Heart left ventricle (tissue), 16 donors: Measurements from ENCODE around the gene ACTA1. TPM values are rescaled to one million over a fixed set of nuclear protein-coding genes. Genes with fewer than 3 reads are reported as not detected.

ENCODE experiments used
- ATAC-seq, 4 donors: fragments of 200-7000 bp; cut with Tn5 transposase; one replicate each; pipeline ENCODE4 v1.9.1; 2020 to 2022; ENCODE audit warnings: moderate library complexity in 4 of 4, mild to moderate bottlenecking in 3 of 4, moderate number of reproducible peaks in 1 of 4
- DNase-seq, 5 donors: peaks; one replicate each; pipeline ENCODE4 v3.0.0-alpha.2; 2020
- H3K27ac ChIP-seq, 12 donors: fragments of 200-600 bp; sonication (generic) in 4 of 12; one replicate each; pipeline versions ENCODE4 v1.5.0 to v1.8.0; 2016 to 2022; ENCODE audit warnings: mild to moderate bottlenecking in 2 of 12
- H3K27me3 ChIP-seq, 9 donors: fragments of 200-600 bp; sonication (generic) in 2 of 9; one replicate each; pipeline versions ENCODE4 v1.5.1 to v1.8.0; 2016 to 2022; ENCODE audit warnings: mild to moderate bottlenecking in 3 of 9
- H3K36me3 ChIP-seq, 9 donors: fragments of 200-600 bp; sonication (generic) in 2 of 9; one replicate each; pipeline versions ENCODE4 v1.5.0 to v1.8.0; 2018 to 2022; ENCODE audit warnings: mild to moderate bottlenecking in 2 of 9
- H3K4me1 ChIP-seq, 12 donors: fragments of 200-600 bp; sonication (generic) in 4 of 12; one replicate each; pipeline versions ENCODE4 v1.5.0 to v1.8.0; 2016 to 2022; ENCODE audit warnings: mild to moderate bottlenecking in 3 of 12
- H3K4me3 ChIP-seq, 12 donors: fragments of 200-600 bp; sonication (generic) in 4 of 12; one replicate each; pipeline versions ENCODE4 v1.5.0 to v1.8.0; 2017 to 2022; ENCODE audit warnings: mild to moderate bottlenecking in 9 of 12, moderate library complexity in 4 of 12
- H3K9me3 ChIP-seq, 12 donors: fragments of 200-600 bp; sonication (generic) in 4 of 12; one replicate each; pipeline versions ENCODE4 v1.5.0 to v1.8.0; 2016 to 2022; ENCODE audit warnings: mild to moderate bottlenecking in 1 of 12
- CTCF ChIP-seq, 12 donors: fragments of 200-600 bp; sonication (generic) in 4 of 12; IDR thresholded peaks; one replicate each; pipeline versions ENCODE4 v1.5.0 to v1.8.0; 2018 to 2022; ENCODE audit warnings: antibody characterized with exemption in 12 of 12, mild to moderate bottlenecking in 5 of 12
- POLR2A ChIP-seq, 2 donors: fragments of 450-650 bp; IDR thresholded peaks; one replicate each; pipeline ENCODE4 v1.6.1; 2017; ENCODE audit warnings: antibody characterized with exemption in 2 of 2, mild to moderate bottlenecking in 2 of 2, moderate library complexity in 2 of 2
- WGBS, 4 donors: extraction: QIAGEN DNeasy Blood & Tissue Kit in 2 of 4; methylation state at CpG; one replicate each; pipeline versions ENCODE4 v1.1.5 to v1.1.7; 2013 to 2018; 5-methylcytosine and 5-hydroxymethylcytosine counted together
- intact Hi-C, 10 donors: fragments of 100-400 bp; cut with DNase I; formaldehyde crosslinking; loops; one replicate each; pipeline versions ENCODE4 v1.11.1 to v1.14.2; 2022
- polyA plus RNA-seq, 2 donors: library from polyadenylated mRNA; stranded (reverse); fragments of 200-250 nt; gene quantifications; one replicate each; pipeline ENCODE4 v1.2.3, GENCODE V29; 2013
- total RNA-seq, 9 donors: library from RNA; depleted of rRNA in 2 of 9; stranded (reverse); fragments of >200 nt in 2 of 9; fragmentation: NEBNext Ultra II Directional in 3 of 9; extraction: Animal tissue kit (Norgen Biotek cat#: 25700) in 3 of 9; gene quantifications; one replicate each; pipeline versions ENCODE4 v1.1.0 to v1.2.4, GENCODE V29; 2016 to 2023
- donor health status: ischemic (EF 13 %, LVEDD 7.1; RV severe dilation, severe dysfunction).
- donor health status: healthy with polysubstance abuse.
- donor health status: DM: no; HTN: yes; CAD: no.
- donor health status: DM: no; HTN: no; CAD: no.
- donor health status: ischemic (EF 25% LVEDD 6.9; RV normal size, moderate dysfunction).
- donor health status: ischemic (EF 25% LVEDD 5.7; RV mildly dilated, moderate dysfunction).
- donor health status: healthy.
- donor health status: DM: yes; HTN: yes; CAD: no.
- donor health status: ischemic (EF 35%, LVEDD 5.7; RV mildly dilated, moderate dysfunction).
- donor health status: nonischemic (EF 11% LVEDD 7.7; RV severe dilation, severe dysfunction).
- donor health status: DM: yes; HTN: yes; CAD: no.
- donor health status: PGD.
- donor health status: ischemic (EF 29% LVEDD 5.4; RV normal size, mild dysfunction).
- donor health status: nonischemic (EF 23%, LVEDD 6.1; RV moderate dilation, normal function).

Gene ACTA1
- total and polyA plus RNA-seq, 11 donors: 1,926 to 30,941 (median 8,475) TPM

GRCh38 chr1:229437443-229437842, 3.5 kb upstream of the ACTA1 start:
- Histone ChIP-seq H3K4me3 (no peak overlapping the region), H3K4me1 (peaks cover 0 to 44% (median 3%) of the 10 kb centered on the region in 12 donors), H3K27me3 (peaks cover 4 to 33% (median 24%) of the 10 kb centered on the region in 9 donors), H3K36me3 (peaks cover 0 to 37% (median 26%) of the 10 kb centered on the region in 9 donors), H3K27ac (no peak overlapping the region), H3K9me3 (no peaks in the 10 kb centered on the region)
- ATAC-seq: no peak
- intact Hi-C loops: no loop called here
- no peak for TF ChIP-seq CTCF (IDR thresholded peaks at IDR 0.05)
- no peak for TF ChIP-seq POLR2A (IDR thresholded peaks at IDR 0.05)
- 92 to 100% (median 99%) methylated on average over 2 of the region's 2 CpGs for WGBS, 4 donors
- DNase-seq: no peak

GRCh38 chr1:229436201-229436600, 2.3 kb upstream of the ACTA1 start:
- H3K4me3 ChIP-seq: no peak overlapping the region
- peaks cover 0 to 56% (median 10%) of the 10 kb centered on the region in 12 donors for H3K4me1 ChIP-seq
- peak overlapping the region in 9 of 12 donors; percentile 47 to 98 (median 92) for H3K27ac ChIP-seq
- intact Hi-C loops: no loop called here
- DNase-seq: peak in 1 of 5 donors; percentile 16
- no peaks in the 10 kb centered on the region for H3K9me3 ChIP-seq
- H3K27me3 ChIP-seq: peaks cover 10 to 45% (median 34%) of the 10 kb centered on the region in 9 donors
- ATAC-seq: no peak
- 73 to 84% (median 77%) methylated on average over 3 to 7 of the region's 7 CpGs for WGBS, 4 donors
- no peak for TF ChIP-seq CTCF (IDR thresholded peaks at IDR 0.05)
- TF ChIP-seq POLR2A (IDR thresholded peaks at IDR 0.05): no peak
- H3K36me3 ChIP-seq: peaks cover 0 to 35% (median 15%) of the 10 kb centered on the region in 9 donors

GRCh38 chr1:229434641-229435051, 752 bp upstream of the ACTA1 start:
- H3K4me1 ChIP-seq: peaks cover 0 to 57% (median 17%) of the 10 kb centered on the region in 12 donors

More at GRCh38 chr1:229434641-229435051, 752 bp upstream of the ACTA1 start:
- 1 to 4% (median 2%) methylated on average over 14 to 27 of the region's 27 CpGs for WGBS, 4 donors
- DNase-seq: peak in 4 of 5 donors; percentile 74 to 85 (median 78)
- Histone ChIP-seq H3K27me3 (peaks cover 16 to 60% (median 48%) of the 10 kb centered on the region in 9 donors), H3K4me3 (peak overlapping the region in 9 of 12 donors; percentile 7 to 72 (median 52)), H3K9me3 (no peaks in the 10 kb centered on the region), H3K27ac (peak overlapping the region; percentile 1 to 98 (median 89)), H3K36me3 (peaks cover 0 to 25% (median 3%) of the 10 kb centered on the region in 9 donors)
- no peak for TF ChIP-seq CTCF (IDR thresholded peaks at IDR 0.05)
- TF ChIP-seq POLR2A (IDR thresholded peaks at IDR 0.05): no peak
- intact Hi-C loops: loop anchor here in 2 of 10 donors (1.0 to 5.0 kb wide), 3 partner anchors 25 to 62 kb away; no protein-coding TSS in a partner anchor
- peak; percentile 53 to 67 (median 56) for ATAC-seq
